GM19372 (cell line): Measurements from ENCODE around the gene NKIRAS2.

ENCODE experiments used
- ATAC-seq: cut with Tn5 transposase; IDR thresholded peaks from one replicate; pipeline ENCODE4 v1.9.1; 2021; ENCODE audit warnings: mild to moderate bottlenecking, low read depth, moderate library complexity; ENCODE audit not compliant: unreplicated experiment

Gene NKIRAS2

DNA sequence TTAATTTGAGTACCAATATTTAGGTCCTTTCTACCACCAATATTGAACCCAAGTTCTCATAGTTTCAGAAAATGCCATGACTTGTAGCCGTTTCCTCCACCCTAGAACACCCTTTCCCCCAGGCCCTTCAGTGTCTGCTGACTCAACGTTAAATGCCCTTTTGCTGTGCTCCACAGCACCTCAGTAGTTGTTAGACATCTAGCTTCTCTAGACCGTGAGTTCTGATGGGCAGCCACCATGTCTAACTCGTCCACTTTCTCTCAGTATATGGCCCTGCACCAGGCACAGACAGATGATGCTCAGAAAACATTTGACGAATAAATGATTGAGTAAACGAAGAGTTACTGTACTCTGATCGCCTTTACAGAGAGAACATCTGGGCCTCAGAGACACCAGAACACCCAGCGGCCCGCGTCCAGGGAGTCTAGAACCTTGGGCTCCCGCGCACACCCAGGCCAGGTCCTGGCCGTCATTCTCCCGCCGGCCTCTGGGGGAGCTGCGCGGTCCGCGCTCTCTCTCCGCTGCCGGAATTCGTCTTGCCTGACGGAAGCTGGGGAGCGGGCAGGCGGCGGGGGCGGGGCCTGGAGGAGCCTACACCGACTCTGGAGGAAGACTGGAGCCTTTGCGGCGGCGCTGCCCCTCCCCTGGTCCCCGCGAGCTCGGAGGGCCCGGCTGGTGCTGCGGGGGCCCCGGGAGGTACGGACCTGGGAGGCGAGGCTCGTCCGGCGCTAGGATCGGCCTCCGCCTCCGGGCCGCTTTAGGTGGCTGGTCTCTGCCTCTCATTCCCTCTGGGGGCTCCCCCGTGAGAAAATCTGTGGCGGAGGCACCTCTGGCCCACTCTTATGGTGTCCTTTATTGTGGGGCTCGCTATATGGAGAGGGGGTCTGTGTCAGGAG lies at the start of gene NKIRAS2:
NKIRAS2 (plus strand) TSS at position 582 of the 896 bp plus-strand sequence. CDS start 1,488 bp downstream, outside the sequence.
- ATAC-seq, result no peak

DNA sequence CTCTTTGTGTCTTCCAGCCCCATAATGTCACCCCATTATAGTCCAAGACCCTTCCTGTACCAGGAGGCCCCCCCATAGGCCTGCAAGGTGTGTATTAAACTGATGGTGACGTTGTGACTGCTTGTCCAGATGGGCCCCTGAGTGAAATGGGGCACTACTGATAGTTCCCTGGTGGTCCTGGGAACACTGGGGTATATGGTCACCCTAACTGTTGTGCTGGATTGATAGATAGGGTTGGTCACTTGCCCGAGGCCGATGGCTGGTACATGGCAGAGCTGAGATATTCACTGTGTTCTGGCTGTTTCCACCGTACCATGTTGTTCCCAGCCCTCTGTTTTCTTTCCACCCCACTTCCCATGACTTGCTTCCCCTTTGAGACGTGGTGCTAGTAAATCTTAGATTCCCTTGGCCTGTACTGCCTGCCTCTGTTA lies 49.0 kb upstream of the NKIRAS2 start:
- no peak for ATAC-seq

DNA sequence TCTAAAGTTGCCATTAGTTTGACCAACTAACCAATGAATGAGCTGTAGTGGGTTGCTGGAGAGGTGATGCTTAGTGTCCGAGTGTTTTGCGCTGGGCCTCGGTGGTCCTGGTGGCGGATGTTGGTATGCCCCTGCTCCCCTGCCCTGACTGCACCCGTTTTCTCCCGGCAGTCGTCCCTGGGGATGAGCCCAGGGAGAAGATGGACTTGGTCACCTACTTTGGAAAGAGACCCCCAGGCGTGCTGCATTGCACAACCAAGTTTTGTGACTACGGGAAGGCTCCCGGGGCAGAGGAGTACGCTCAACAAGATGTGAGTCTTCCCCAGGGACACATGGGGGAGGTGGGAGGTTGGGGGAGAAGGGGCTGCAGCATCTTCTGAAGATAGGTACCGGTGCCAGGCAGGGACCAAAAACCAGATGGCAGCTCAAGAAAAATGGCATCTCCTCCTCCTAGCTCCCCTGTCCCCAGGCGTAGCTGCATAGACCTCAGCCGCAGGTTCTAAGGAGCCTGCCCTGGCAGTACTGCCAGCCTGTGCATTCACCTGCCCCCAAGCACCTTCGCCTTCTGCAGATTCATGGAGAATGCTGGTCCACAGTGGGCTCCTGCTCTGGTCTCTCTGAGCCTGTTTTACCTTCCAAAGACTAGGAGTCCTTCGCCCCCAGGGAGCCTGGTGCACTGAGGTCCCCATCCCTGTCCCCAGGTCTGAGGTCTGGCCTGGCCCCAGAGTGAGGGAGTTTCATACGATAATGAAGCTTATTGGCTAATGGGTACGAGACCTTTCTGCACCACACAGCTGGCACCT lies 48.0 kb upstream of the NKIRAS2 start:
- ATAC-seq, result no peak

DNA sequence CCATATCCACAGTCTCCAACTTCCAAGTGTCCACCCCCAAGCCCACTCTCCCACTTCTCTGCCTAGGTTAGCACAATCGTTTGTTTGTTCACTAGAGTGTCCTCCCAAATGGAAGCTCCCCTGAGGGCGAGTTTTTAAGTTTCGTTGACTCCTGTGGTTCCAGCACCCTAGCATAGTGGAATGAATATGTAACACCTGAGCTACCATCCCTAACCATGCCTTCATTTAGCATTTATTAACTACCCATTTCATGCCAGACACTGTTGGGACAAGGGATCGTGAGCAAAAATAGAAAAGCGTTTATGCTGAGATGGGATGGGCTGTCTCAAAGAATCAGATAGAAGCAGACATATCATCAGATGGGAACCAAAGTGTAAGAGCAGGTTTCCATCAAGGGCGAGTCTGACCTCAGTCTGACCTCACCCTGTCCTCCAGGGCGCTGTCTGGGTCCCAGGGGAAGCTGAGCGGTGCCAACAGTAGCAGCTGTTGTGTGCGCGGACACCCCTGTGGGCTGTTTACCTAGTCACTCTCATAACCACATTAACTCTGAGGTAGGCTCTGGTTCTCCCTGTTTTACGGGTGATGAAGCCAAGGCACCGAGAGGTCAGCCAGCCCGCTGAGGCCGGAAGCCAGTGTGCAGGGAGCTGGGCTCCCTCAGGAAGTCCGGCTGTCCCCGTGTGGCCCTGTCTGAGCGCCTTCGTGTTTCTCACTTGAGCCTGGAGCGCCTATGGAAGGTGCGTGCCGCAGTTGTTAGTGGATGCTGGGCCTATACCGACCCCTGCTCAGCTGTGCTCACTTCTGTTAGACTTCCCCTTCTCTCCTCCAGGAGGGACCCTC lies 47.1 kb upstream of the NKIRAS2 start:
- ATAC-seq, result no peak

DNA sequence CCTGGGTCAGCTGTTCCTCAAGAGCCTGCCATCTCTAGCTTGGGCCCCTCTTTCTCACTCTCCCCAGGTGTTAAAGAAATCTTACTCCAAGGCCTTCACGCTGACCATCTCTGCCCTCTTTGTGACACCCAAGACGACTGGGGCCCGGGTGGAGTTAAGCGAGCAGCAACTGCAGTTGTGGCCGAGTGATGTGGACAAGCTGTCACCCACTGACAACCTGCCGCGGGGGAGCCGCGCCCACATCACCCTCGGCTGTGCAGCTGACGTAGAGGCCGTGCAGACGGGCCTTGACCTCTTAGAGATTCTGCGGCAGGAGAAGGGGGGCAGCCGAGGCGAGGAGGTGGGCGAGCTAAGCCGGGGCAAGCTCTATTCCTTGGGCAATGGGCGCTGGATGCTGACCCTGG lies 46.5 kb upstream of the NKIRAS2 start:
- ATAC-seq, result no peak

DNA sequence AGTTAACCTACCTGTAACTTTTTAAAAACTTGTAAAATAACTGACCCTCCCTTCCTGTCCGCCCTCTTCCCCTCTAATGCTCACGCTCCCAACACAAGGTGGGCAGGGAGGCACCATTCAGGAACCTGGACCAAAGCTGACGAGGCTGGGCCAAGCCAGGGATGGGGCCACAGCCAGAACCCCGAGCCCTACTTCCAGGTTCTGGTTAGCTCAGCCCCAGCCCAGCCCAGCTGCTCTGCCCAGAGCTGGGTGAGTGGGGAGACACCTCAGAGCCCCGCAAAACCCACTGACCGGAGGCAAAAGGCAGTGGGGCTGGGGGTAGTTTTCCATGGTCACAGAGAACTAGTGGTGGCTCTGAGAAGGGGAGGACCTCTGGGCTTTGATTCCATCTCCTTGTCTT lies 45.9 kb upstream of the NKIRAS2 start:
- no peak for ATAC-seq

DNA sequence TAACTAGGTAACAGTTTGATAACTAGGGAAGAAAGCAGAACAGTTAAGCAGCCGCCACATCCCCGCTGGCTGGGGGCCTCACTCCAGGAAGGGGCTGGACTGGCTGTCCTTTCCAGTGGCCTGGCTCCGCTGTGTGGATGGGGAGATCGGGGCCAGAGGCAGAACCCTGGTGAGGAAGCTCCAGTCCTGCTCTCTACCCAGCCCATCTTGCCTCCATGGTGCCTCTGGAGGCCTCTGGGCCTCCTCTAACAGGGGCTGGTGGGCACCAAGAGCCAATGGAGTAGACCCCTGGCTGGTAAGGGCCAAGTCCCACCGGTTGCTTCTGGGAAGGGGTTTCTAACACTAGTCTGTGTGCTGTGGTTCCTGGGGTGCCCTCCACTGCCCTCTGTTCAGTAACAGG lies 45.2 kb upstream of the NKIRAS2 start:
- no peak for ATAC-seq

DNA sequence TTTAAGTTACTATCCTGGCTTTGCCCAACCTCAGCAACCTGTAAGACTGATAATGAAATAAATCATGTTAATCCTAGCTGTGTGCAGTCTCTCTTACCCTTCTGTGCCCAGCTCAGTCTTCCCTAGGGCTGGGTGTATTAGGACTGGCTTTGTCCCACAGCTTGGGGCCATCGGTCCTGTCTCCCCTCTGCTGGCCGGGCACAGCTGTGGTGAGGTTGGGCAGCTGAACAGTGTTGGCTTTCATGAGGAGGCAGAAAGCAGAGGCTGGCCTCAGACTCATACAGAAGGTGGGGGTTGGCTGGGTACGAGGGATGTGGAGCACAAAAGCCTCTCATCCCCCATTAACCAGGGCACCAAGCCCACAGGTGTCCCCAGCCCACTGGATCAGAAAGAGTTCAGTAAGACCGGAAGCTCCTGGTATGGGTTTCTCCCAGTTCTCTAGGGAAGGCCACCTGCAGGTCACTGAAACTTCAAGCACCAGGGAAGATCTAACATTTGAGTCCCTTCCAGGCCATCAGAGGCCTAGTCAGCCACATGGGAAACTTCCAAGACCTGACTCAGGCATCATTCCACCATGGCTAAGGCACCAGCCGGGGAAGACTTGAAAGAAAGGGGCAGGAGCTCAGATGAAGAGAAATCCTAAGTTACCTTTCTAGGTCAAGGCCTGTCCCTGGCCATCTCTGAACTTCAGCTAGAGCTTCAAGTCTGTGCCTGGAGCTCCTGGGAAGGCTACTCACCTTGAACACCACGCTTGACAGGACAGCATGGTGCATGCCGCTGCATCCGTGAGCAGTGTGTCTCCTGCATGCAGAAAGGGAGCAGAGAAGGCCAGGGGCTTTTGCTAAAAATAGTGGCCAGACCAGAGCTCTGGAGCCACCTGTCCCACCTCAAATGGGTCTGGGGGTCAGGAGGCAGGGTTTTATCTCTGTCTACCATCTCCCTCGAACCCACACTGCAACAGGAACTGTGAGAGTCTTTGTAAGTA lies 44.5 kb upstream of the NKIRAS2 start:
- ATAC-seq, result no peak

DNA sequence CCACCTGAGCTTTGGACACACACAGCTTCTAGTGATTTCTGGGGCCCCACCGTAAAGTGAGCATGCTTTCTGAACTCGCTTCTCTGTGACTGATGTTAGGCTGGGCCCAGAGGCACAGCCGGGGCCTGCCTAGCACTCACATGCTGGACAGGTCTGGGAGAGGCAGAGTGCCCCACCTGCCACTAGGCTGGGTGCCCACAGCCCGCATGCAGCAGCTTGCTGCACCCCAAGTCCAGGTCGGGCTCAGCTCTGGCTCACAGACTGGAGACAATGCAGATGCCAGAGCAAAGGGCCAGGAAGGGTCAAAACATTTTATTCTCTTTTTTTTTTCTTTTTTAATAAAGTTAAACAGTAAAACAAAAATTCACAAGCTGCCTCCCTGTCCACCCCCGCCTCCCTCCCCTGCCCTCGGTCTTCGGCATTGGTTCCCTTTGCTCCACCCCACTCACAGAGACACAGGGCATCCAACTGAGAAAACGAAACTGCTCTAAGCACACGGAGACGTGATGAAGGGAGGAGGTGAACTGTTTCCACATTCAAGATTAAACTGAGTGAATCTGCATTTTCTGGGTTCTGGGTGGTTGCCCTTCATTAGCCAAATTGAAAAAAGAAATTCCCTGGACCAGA lies 43.6 kb upstream of the NKIRAS2 start:
- ATAC-seq, result no peak

DNA sequence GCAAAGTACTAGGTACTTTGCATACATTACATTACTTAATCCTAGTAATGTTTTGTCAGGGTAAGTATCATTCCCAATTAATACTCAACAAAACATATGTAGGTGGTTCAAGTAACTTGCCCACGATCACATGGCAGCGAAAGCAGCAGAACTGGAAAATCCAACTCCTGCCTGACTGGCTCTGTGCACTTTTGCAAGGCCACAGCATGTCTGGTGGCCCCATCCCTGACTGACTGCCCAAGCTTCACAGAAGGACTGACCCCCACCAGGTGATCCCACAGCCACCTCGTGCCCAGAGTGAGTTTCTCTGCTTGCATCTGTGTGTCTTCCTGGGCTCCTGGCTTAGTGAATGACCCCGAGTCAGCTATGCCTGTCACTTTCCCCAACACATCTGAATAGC lies 41.9 kb upstream of the NKIRAS2 start:
- ATAC-seq, result no peak

DNA sequence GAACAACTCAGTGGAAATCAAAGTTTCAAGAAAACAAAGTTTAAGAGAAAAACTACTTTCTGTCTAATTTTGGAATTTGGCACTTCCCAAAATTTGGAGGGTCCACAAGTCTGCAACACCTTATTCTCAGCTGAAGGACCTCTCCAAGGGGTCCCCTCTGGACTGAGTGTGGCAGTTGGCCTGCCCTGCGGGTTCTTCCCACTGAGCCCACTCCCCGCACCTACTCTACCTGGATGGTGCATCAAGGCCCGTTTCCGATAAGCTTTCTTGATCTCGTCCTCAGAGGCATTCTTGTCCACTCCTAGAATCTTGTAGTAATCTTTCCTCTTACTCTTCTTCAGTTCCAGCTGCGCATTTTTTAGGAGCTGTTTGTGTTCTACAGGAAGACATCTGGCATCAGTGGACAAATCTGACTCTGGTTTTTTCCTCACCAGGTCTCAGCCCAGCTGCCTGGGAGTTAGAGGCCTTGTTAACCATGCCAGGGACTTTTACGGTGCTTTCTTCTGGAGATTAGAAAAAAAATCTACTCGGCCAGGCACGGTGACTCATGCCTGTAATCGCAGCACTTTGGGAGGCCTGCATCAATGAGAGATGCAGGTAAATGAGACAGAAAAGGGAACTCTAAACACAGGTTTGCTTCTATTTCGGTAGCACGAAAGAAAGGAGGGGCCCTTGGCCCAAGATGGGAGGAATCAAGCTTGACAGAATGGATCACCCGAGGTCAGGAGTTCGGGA lies 37.7 kb upstream of the NKIRAS2 start:
- ATAC-seq, result no peak

DNA sequence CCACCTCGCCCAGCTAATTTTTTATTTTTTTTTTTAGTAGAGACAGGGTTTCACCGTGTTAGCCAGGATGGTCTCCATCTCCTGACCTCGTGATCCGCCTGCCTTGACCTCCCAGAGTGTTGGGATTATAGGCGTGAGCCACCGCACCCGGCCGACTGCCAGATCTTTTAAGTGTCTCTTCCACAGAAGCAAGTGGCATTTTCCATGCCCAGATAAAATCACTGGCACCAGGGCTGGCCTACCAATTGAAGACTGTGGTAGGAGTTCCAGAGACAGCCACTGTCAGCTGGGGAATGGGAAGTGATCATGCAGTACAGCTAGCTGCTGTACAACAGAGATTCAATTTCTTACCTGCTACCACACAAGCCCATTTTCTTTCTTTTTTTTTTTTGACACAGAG lies 35.4 kb upstream of the NKIRAS2 start:
- no peak for ATAC-seq

DNA sequence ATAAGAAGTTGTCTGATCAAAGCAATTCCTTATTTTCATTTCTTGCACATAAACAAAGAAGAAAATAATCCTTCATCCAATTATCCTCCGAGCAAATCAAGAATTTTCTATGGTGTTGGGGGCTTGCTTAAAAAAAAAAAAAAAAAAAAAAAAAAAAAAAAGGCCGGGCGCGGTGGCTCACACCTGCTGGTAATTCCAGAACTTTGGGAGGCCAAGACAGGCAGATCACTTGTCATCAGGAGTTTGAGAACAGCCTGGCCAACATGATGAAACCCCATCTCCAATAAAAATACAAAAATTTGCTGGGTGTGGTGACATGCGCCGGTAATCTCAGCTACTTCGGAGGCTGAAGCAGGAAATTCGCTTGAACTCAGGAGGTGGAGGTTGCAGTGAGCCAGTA lies 34.0 kb upstream of the NKIRAS2 start:
- ATAC-seq, result no peak

DNA sequence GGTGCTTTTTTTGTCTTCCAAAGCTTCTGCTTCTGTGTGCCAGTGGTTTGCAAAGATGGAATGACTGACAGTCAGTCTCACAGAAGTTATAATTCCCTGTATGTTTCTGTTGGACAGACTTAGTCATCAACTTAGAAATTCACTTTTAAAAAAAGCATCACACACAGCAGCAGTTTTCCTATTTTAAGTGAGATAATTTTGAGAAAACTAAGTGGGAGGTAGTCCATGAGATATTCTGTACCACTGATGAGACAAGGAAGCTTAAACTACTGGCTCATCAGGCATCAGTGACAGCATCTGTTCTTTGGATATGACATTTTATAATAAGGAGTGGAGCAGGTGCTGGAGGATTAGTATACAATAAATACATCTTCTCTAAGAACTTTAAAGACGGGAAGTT lies 33.3 kb upstream of the NKIRAS2 start:
- ATAC-seq, result no peak

DNA sequence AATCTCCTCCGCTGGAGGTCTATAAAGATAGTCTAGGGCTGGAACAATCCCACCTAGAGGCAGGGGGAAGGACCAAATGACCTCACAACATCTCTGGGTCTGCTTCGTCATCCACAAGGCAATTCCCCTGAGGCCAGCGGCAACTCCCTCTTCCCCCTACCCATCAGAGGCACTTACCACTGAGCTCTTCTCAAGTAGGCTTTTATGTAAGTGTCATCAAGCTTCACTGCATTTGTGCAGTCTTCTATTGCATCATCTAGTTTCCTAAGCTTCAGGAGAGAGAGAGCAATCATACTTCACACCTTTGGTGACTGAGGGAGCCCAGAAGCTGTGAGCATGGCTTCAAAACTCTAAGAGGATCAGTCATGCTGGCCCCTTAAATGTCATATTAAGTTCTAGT lies 32.2 kb upstream of the NKIRAS2 start:
- ATAC-seq, result no peak

DNA sequence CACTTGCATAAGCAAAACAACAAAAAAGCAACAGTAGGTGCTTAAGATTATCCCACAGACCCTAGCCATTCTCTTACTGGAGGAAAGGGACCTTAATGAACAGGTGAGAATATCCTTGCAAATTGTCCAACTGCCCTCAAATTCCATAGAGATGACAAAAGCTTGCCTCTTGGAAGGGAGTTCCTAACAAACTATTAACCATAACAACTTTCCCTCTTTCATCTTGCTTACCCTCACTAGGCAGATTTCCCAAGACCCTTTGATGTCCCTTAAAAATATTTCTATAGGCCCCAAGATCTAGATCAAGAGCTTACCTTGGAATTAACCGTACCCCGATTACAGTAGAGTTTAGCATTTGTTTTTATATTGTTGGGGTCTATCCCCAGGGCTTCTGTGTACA lies 31.5 kb upstream of the NKIRAS2 start:
- ATAC-seq, result no peak

DNA sequence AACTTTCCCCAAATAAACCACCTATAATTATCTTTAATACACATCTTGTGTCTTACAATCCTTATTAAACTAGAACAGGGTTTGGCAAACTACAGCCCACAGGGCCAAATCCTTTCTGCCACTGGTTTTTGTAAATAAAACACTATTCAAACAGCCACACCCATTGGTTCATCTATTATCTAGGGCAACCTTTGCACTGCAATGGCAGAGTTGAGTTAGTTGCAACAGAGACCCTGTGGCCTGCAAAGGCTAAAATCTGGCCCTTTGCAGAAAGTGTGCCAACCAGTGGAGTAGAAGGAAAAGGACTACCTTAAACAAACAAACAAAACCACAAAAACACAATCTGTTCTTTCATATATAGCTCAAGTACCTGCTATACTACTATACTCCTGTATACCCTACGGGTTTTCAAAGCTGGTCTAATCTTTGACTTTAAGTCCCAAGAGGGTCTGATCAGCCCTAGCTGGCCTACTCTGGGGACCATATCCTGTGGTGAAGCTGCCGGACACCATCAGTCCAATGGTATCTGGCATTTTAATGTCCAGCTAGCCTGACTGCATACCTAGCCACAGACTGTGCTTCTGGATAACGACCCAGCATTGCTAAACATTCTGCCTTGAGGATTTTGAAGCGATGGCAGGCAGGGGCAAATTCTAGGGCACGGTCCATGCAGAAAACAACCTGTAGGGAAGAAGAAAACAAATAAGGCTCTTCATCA lies 30.0 kb upstream of the NKIRAS2 start:
- ATAC-seq, result no peak

DNA sequence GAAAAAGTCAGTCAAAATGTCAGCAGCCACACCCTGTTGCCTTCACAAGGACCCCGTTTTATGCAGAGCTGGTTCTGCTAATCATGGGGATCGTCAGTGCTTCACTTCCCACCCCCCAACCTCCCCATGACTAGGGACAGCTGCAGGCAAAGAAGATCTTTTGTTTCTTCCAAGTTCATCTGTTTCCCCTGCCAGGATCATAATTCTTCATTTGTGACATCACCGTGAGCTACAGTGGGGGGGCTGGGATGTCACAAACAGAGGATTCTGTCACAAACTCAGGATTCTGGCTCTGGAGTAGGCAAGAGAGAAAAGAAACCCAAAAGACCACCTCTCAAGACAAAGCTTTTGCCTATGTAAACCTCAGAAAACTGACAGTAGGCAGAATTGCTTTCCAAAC lies 27.3 kb upstream of the NKIRAS2 start:
- no peak for ATAC-seq
